Kidney glomerular epithelial cell (primary cell): Measurements from ENCODE around the gene SLC44A1.

Source experiments
- DNase-seq: peaks from one replicate; lab custom pipeline; 2025; lab: John Stamatoyannopoulos, UW

The SLC44A1 gene

DNA sequence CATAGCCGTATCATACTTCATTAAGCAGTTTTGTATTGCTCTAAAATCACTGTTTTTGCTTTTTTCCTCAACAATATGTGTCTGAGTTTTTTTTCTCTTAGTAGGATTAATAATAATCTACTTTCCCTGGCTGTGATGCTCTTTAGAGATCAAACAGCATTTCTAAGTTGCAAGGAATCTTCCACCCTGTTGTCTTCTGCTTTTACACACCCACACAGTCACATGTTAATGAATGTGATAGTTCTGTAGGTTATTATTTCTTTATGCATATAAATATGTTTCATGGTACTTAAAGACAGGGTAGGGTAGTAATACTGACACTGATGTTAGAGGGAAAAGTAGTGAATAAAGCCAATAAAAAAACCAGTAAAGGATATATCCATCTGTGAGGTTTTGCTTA lies 29.3 kb downstream of the SLC44A1 start:
- DNase-seq: no peak

DNA sequence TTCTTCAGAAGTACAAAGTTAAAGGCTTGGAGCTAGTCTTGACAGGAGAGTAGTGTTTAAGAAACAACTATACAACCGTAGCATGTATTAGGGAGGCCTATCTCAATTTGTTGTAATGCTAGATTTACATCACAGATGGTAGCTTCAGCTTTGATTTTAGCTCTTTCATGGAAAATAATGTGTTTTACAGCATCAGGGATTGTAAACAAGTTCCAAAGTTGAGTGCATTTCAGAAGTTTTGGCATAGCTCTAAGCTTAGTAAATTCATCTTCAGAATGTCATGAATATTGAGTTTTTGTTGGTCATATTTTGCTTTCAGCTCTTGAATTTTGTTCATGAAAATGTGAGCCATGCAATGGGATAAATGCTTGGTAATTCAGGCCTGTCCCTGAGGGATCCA lies 30.7 kb downstream of the SLC44A1 start:
- no peak for DNase-seq

DNA sequence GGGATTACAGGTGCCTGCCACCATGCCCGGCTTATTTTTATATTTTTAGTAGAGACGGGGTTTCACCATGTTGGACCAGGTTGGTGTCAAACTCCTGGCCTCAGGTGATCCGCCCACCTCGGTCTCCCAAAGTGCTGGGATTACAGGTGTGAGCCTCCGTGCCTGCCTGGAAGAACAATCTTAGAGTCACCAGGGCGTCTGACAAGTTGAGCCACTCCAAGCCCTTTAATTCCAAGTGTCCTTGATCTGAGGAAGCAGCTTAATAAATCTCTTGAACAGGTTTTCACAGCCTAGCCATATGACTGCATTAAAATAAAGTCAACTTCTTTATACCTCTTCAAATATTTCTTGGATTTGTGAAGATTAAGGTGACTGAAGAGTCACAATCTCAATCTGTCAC lies 31.5 kb downstream of the SLC44A1 start:
- no peak for DNase-seq

DNA sequence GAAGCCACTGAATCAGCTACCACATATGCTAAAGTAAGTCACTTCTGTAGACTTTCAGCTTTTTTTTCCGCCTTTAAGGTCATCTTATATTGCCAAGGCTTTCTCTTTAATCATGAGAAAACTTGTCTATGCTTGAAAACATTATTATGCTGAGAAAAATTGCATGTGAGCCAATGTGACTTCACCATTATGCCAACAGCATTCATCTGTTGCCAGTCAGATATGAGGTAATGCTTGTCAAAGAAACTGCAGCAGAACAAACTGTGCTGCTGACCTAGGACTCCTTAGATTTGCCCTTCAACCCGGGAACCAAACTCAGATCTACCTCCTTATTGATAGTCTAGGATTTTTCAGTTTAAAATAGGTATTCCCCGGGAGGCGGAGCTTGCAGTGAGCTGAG lies 34.3 kb downstream of the SLC44A1 start:
- DNase-seq: no peak

DNA sequence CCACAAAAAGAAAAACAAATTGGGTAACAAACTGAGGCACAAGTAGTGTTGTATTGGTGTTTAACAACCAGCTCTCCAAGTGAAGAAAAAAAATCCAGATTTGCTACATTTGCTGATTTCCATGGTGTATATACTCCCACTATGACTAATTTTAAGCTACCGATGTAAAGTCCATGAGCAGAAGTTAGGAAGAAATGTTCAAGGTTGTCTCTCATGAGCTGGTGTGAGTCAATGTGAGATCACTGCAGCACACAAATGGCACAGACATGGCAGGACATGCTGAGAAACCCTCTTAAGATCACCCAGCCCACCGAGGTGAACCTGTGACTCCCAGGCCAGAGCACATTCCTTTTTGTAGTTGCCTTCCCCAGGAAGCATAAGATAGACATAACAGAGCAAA lies 36.2 kb downstream of the SLC44A1 start:
- no peak for DNase-seq

DNA sequence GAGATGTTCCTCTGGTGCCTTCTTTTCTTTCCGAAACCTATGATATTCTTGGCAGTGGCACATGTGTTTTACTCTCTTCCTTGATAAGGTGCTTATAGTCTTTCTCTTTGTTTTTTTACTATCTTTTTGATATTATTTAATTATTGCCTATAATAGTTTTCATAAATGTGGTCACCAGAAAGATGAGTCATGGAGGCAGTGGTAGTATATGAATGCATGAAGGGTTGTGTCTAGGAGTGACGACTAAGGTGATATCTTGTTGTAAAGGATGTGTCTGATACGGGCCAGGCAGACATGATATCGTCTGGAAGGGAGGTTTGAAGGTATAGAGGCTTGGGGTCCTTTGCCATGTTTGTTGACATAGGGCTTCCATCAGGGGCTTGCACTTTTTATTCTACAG lies 36.8 kb downstream of the SLC44A1 start:
- DNase-seq: no peak

DNA sequence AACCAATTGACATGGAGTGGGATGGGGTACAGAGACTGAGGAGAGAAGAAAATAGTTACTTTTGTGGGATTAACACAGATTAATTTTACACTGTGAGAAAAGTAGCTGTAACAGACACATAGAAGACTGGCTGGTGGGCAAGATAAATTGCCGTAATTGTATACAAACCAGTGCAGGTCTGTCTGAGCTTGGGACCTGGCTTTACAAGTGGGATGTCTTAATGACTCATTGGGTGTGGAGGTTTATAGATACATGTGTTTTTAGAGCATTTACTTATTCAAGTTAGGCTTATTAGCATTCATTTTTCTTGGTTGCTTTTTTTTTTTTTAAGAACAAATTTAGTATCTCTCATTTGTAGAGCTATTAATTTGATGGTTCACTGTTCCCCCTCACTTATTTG lies 37.5 kb downstream of the SLC44A1 start:
- DNase-seq: no peak

DNA sequence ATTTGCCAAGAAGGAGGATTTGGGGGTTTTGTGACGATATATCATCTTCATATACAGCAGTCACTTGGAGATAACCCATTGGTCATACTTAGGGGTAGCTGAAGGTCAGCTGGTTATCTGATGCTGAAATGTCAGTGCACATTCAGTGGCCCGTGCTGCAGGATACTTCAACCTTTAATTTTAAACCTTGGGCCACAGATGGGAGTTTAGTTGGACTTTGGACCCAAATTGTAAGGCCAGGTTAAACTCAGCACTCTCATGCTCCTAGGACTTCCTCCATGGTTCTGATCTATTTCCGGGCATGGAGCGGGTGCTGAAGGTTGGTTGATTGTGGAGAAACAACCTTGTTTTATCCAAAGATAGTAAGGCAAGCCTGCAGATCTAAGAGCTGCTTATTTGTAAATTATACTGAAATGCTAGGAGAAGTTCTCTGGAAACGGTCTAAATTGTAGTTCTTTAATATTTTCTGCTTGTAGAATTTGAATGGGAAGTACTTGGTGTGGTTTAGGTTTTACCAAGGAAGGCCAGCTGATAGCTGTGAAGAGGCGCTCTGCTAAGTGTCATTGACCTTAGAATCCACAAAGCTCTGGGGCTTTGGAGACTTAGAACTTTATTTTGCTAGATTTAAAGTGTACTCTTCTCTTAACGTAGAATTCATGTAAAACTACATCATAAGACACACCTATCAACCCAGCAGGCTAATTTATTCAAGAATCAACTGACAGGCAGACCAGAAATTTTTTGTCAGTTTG lies 38.6 kb downstream of the SLC44A1 start:
- DNase-seq: no peak

DNA sequence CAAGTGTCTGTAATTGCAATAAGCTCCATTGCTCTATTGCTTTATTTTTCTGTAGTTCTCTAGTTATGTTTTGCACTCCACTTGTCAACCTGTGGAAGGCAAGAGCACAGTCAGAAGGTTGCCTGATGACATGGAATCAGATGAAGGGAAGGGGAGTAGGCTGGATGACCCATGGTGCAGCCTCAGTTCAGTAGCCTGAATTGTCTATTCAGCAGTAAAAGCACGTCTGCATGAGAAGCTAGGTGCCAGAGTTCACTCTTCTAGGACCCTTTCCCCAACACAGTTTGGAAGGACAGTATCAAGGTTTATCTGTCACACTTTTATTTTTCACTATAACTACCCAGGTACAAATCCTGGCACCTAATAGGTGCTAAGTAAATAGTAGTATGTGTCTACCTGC lies 39.3 kb downstream of the SLC44A1 start:
- no peak for DNase-seq

DNA sequence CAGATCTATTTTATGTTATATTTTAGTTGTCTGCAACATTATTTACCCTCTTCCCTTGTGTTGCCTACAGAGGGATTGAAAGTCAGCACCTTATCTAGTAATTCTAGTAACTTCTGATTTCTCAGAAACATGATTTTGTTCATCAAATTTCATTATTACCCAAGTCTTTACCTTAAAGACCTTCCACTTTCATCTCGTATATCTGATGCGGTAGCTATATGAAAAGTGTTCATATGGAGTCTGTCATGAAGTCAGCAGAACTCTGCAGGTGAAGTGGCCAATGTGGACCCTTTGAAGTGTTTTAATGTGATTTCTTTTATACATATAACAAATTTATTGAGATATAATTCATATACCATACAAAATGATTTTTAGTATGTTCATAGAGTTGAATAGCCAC lies 40.0 kb downstream of the SLC44A1 start:
- DNase-seq: no peak

DNA sequence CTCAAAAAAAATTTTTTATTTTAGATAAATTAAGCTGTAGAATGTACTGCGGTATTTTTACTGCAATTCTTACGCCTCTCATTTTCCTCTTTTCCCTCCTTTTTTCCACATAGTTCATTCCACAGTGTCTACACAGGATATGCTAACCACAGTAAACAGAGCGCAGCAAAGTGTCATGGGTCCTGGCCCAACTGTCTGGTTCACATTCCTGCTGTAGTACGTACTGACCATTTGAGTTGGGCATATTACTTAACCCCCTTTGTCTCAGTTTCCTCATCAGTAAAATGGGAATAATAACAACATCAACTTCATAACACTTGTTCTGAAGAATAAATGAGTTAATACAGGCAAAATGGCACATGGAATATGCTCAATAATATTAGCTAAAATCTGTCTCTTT lies 41.6 kb downstream of the SLC44A1 start:
- DNase-seq: no peak

DNA sequence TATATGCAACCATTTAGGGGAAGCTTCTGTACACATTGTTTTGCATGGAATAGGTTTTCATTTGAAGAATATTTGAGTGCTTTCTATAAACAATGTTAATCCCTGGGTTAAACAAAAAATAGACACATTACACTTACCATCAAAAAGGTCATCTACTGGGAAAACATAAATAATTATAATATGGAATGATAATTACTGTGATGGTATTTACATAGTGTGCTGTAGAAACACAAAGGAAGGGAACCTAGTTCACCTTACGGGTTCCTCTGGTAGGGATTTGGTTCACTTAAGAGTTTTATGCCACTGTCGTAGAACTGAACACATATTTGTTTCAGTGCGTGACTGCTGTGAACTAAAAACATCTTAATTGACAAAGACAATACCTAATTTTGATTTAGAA lies 44.9 kb downstream of the SLC44A1 start:
- no peak for DNase-seq

DNA sequence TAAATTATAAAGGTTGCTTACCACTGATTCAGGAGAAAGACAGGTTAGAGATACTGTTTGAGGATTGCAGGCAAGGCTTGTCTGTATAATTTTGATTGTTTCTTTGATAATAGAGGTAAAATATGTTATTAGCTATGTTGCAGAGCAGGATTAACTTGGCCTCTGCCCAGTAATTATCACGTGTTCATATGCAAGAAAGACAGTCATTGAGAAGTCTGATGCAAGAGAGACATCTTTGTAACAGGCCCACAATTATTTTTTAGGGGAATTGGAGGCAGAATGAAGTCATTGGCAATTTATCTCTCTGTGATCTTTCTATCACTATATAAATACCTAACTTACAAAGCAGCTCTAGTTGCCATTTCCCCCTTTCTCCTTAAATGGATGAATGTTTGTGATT lies 46.0 kb downstream of the SLC44A1 start:
- DNase-seq: no peak

DNA sequence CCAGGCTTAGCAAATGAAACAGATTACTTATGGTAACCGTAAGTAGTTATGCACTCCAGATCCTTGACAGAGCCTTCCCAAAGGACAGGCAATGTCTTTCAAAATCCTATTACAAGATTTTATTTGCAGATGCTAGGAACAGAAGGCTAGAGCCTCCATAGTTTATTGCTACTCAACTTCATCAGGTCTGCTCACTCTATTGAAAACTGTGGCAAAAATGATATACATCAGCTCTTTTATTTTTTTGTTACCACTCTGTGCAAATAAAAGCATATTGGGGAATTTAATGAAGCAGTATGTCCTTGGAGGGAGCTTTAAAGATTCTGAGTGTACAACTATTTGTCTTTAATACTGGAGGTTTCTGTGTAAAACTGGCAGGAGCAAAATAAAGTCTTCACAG lies 46.5 kb downstream of the SLC44A1 start:
- no peak for DNase-seq

DNA sequence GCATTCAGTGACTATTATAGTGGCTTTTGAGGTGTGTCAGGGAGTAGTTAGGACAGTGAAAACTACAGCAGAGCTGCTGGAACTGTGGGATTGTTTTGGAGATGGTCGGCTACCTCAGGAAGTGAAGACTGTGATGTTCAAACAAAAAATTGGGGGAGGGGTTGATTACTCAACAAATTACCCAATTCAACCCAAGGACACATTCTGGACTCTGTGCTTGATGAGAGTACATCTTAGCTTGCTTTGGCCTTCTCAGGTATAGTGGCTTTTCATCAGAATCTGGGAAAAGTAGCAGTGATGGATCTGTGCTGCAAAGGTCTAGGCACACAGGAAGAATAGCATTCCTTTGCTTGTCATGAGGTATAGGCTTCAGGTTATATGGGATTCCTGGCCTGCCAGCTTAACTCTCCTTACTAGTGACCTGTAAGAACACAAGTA lies 47.0 kb downstream of the SLC44A1 start:
- no peak for DNase-seq

DNA sequence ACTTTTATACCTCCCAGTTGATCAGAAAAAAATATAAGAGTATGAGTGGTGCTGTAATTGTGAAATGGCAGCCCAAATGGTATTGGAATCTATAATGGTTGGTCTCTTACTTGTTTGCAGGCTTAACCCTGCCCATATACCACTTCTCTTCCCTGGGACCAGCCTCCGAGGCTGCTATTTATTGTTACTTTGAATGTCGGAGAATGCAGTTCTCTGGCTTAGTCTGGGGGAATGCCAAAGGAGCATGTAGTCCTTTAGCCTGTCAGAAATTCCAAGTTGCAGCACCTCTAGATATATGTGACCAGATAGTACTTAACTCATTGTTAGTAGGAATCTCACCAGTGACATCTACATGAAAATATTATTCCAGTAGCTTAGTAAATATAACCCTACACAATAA lies 47.5 kb downstream of the SLC44A1 start:
- no peak for DNase-seq

DNA sequence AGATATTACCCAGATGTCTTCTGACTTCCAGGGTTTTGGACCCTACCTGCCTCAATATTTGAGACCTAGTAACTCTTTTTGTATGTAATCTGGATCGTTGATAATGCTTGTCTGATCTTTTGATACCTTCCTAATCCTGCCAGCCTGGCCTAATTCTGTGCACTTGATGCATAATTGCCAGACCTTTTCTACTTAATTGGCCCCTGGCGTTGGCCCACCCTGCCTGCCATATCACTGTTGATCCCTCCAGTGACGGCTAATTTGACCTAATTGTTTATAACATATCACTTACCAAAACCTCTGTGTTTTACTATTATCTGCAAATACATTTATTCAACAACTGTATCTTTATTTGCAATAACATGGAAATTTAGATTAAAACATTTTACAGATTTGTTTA lies 49.0 kb downstream of the SLC44A1 start:
- no peak for DNase-seq

DNA sequence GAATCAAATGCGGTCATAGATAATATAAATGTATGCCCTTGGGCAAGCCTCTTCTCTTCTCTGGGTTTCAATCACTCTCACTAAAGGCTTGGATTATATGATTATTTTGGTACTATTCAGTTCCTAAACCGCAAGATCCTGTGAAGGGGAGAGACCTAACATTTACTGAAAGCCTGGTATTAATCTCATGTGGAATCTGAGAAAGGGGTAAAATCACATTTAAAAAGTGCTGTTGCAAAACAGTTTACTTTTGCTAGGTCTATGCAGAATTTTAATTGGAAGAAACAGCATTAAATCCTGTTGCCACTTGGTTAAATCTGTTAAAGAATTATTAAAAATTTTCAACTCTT lies 50.7 kb downstream of the SLC44A1 start:
- no peak for DNase-seq

DNA sequence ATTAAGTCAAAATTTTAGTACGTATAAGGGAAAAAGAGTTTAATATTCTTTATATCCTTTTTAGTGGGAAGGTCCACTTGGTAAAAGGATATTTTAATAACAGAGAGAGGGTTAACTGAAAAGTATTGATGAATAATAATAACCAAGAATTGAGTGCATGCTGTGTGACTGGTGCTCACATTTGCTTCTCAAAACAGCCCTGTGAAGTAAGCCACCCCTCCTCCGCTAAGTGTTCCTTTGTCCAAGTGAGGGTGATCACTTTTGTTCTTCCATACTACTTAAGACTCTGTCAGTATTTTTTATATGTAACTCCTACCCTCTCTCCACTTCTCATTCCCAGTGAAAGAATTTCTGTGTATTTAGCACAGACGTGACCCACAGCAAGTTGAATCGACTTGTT lies 51.5 kb downstream of the SLC44A1 start:
- DNase-seq: no peak

DNA sequence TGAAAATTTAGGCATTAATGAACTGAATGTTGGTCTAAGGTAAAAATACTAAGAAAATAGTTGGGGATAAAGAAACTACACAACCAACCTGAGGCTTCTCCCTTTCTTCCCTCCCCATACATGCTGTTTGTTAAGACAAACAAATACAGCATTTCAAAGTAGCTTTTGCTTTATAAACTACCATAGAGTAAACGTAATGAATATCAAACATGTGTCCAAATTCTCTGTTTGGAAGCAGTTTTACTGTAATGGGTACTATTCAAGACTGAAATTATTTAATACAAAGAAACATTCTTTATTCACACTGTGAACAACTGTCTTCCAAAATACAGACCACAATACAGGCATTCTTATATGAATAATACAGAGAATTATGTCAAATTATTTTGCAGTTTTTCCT lies 52.0 kb downstream of the SLC44A1 start:
- DNase-seq: no peak

DNA sequence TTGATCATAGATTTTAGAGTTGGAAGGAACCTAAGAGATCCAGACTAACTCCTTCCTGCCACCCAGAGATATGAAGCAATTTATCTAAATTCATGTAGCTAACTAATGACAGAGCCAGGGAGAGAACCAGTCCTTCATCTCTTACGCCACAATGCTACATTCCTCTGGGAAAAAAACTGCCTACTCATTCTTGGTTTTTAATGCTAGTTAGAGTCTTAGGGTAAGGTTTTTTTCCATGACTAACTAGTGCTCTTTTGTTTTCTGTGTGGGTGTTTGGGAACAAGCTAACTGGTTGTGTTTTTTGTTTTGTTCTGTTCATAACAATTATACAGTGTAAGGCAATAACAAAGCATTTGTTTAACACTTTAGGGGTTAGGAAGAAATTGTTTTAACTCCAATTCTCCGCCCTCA lies 52.4 kb downstream of the SLC44A1 start:
- DNase-seq: peak; percentile 87

DNA sequence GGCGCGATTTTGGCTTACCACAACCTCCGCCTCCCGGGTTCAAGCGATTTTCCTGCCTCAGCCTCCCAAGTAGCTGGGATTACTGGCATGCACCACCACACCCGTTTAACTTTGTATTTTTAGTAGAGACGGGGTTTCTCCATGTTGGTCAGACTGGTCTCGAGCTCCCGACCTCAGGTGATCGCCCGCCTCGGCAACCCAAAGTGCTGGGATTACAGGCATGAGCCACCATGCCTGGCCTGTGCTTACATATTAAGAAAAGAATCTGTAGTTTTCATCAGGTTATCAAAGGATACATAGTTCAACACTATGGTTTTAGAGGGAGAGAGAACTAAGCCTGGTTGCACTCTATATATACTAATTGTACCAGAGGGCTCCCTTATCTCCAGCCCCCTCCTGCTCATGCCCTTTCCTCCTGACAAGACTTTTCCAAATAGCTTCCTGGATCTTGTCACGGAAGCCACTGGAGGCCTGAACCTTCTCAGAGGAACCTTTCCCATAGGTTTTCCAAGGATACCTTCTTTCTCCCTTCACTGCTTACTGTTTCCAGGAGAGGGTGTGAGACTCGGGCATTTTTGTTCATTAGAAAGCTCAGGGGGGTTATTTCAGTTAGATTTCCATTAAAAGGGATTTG lies 53.1 kb downstream of the SLC44A1 start:
- DNase-seq: no peak

DNA sequence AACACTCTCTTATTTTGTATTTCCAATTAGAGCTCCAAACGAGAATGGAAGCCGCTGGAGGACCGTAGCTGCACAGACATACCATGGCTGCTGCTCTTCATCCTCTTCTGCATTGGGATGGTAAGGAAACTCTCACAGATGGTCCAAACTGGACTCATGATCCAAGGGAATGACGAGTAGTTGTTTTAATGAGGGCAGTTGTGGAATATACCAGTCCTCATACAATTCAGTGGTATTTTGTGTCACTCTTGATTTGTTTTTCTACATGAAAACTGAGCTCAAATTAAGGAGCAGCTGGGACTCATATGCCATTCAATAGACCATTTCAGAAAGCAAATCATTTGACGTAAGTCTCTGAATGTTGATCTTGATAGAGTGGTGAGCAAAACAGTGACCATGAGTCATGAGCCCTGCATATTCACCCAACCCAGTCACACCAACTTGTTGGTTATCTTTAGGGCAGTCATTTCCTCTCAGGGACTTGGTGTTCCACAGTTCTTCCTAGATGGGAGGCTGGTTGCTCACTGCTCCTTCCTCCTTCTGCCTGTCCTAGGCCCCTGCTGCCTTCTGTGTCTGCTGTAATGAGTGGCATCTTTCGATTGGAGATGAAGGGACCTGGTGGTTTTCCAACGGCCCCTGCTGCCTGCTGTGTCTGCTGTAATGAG lies 54.9 kb downstream of the SLC44A1 start:
- DNase-seq: peak; percentile 53

DNA sequence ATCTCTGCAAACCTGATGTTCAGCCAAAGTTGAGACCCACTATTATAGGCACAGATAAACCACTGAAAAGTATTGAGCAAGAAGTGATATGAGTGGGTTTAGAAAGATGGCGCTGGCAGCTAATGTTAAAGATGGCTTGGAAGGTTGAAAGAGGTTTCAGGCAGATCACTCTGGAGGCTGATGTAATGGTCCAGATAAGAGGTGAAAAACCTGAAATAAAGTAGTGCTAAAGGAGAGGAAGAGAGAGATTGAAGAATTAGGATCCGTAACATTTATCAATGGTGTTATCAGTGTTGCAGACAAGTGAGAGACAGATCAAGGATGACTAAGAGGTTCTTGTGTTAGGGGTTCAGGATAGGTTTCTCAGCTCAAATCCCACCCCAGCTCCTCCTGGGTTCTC lies 58.3 kb downstream of the SLC44A1 start:
- no peak for DNase-seq
